Measurements from ENCODE around the gene C1orf185. TPM values are rescaled to one million over a fixed set of nuclear protein-coding genes. Genes with fewer than 3 reads are reported as not detected.

C1orf185 gene
- polyA plus RNA-seq, 12 donors = not detected

Other genes starting within 250 kb of the C1orf185 start
- gene FAF1, start 142.0 kb upstream of the C1orf185 start, polyA plus RNA-seq (ENCODE audit: insufficient read length in 12 of 12) = 10 to 100 TPM in 11 of 12 donors, not detected in 1; 33.3 to 55.8 (median 49.1) TPM
- 10 to 100 TPM in 9 of 12 donors, 1 to 10 TPM in 2, not detected in 1; 8.3 to 16.5 (median 11.7) TPM for gene CDKN2C, start 132.0 kb upstream of the C1orf185 start, polyA plus RNA-seq (ENCODE audit: insufficient read length in 12 of 12)
- 100 to 1,000 TPM in 10 of 12 donors, 10 to 100 TPM in 1, not detected in 1; 88.4 to 148 (median 125) TPM for gene RNF11, start 134.0 kb downstream of the C1orf185 start, polyA plus RNA-seq (ENCODE audit: insufficient read length in 12 of 12)
- gene TTC39A, start 228.3 kb downstream of the C1orf185 start, polyA plus RNA-seq (ENCODE audit: insufficient read length in 12 of 12) = 10 to 100 TPM in 1 of 12 donors, 1 to 10 TPM in 10, not detected in 1; 2.0 to 18.9 (median 6.1) TPM